Esophagus muscularis mucosa (tissue), 3 donors: ENCODE data around the gene VWA5B1.

Experiments used
- CTCF ChIP-seq, 3 experiments: fragments of 200-600 bp in 2 of 3; fragments of 450-650 bp in 1 of 3; sonication (generic) in 2 of 3; IDR thresholded peaks; one replicate each; pipeline ENCODE4 v1.5.1; 2017 to 2019; ENCODE audit warnings: antibody characterized with exemption in 3 of 3, mild to moderate bottlenecking in 2 of 3, moderate library complexity in 1 of 3
- EP300 ChIP-seq: sonication (generic); formaldehyde crosslinking; IDR thresholded peaks from one replicate; pipeline ENCODE4 v1.6.1; 2017; ENCODE audit warnings: antibody characterized with exemption

- TF ChIP-seq CTCF (IDR thresholded peaks at IDR 0.05) (no peak), EP300 (no peak)
Observed at GRCh38 chr1:20329793-20330542, 39.3 kb downstream of the VWA5B1 start.
